Left renal pelvis (tissue), 4 donors: ENCODE data around the gene RBM38. TPM values are rescaled to one million over a fixed set of nuclear protein-coding genes. Genes with fewer than 3 reads are reported as not detected.
A peak's percentile ranks its signal among the peaks of the same experiment; 100 is the strongest.

Experiments
- DNase-seq, 4 donors: peaks; one replicate each; pipeline ENCODE4 v3.0.0-alpha.2; 2013; ENCODE audit warnings: low read depth in 4 of 4, low spot score in 3 of 4
- polyA plus RNA-seq, 4 donors: library from polyadenylated mRNA; unstranded; fragments of 120-200 nt; gene quantifications; one replicate each; pipeline ENCODE4 v1.2.1, GENCODE V29; 2013; ENCODE audit not compliant: insufficient read length in 4 of 4

Gene RBM38
- polyA plus RNA-seq, 4 donors: 20.9 to 37.5 (median 27.3) TPM

GRCh38 chr20:57374343-57374930, 16.8 kb upstream of the RBM38 start:
- no peak for DNase-seq

GRCh38 chr20:57374931-57375651, 16.1 kb upstream of the RBM38 start:
- no peak for DNase-seq

GRCh38 chr20:57375652-57376230, 15.5 kb upstream of the RBM38 start:
- no peak for DNase-seq

GRCh38 chr20:57377350-57377749, 13.8 kb upstream of the RBM38 start:
- no peak for DNase-seq

DNA sequence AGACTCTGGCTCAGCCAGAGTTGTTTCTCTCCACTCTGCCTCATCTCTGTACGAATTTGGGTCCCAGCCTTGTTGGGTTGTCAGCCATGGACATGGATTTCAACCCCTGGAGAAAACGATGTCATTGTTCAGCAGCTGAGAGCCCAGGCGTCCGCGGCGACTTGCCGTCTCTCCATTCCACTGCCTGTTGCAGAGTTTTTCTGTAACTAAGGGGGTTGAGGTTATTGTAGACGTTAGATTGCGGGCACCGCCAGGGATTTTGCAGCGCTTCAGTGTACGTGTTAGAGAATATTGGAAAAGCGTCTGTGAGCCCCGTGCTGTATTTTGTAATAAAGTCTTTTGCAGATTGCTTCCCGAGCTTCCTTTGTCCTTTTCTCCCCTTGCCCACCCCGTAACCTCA, 13.1 kb upstream of the RBM38 start:
- no peak for DNase-seq

GRCh38 chr20:57378646-57379262, 12.4 kb upstream of the RBM38 start:
- no peak for DNase-seq

- DNase-seq: no peak
These were observed 11.9 kb upstream of the RBM38 start for GRCh38 chr20:57379263-57379647.

GRCh38 chr20:57380081-57380750, 11.0 kb upstream of the RBM38 start:
- no peak for DNase-seq

DNA sequence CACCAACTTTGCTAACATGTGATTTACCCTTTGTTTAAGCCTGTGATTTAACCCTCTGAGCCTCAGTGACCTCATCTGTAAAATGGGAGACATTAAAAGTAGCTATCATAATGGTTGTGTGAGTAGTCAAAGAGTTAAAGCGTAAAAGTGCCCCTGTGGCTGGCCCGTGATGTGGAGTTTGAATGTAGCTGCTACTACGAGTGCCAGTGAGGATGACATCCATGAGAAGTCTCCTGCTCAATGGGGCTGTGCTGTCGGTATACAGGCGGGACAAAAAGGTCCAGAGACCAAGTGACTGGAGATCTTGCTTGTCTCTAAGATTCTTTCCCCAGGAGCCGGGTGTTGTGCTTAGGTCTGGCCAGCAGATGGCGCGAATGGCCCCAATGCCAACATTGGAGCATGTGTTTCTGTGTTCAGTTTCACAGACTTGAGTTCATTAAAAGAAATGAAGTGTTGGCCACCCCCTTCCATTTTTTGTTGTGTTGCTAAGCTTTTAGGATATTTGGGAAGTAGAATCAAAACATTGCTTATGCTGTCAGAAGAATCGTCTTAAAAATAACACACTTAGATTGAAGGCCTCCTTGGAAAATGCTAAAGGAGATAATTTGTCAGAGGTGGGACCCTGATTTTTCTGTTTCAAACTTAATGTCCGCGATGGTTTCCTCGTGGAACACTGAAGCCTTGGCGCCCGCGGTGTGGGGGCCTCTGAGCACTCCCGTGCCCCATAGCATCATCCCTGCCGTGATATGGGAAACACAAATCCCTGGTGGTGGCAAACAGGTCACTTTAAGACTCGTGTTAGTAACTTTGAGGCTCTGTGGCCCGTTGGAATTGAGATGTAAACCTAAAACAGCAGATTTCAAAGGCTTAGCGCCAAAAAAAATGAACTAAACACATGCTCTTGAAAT, 9.3 kb upstream of the RBM38 start:
- peak in 1 of 4 donors; percentile 66 for DNase-seq

DNA sequence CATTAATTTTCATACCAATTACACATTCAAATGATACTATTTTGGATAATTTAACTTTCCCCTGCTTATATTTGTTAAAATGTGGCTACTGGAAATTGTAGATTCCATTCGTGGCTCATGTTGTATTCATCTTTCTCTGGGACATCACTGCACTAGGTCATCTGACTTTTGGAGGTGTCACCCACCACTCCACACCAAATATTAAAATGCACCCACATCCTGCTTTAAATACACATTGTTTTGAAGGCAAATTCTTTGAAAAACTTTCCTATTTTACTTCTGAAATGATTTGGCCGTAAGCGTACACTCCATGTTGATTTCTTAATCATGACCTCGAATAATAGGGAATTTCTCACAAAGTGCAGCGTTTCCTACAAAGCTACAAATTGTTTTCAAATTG, 8.7 kb upstream of the RBM38 start:
- DNase-seq: no peak

DNA sequence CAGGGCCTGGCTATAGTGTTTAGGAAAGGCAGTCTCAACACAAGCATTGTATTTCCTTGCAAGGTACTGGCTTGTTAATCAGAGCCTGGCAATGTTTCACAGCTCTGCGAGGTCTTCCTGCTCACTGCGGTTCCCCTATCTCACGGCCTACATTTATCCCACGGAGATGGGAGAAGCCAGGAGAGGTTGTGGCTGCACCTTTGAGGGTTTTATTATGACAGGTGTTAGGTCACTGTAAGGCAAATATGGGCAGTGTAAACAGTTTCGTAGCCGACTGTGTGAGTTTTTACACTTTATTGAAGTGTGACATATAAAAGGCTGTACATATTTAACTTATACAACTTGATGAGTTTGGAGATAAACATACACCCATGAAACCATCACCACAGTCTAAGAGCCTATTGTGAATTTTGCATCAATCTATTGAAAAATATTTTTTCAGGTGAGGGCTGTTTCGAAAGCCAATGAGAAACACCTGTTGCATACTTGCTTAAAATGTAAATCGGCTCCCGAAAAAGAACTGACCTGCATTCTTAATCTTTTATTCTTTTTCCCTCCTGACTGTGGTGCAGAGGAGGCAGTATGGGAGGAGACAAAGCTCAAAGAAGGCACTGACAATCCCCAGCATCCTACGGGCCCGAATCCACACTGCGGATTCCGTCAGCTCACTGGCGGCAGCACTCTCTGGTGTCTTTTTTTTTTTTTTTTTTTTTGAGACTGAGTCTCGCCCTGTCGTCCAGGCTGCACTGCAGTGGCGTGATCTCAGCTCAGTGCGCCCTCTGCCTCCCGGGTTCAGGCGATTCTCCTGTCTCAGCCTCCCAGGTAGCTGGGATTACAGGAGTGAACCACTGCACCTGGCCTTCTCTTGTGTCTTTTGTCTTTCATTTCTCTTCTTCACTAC, 7.5 kb upstream of the RBM38 start:
- DNase-seq: no peak

GRCh38 chr20:57384486-57384885, 6.7 kb upstream of the RBM38 start:
- no peak for DNase-seq

- no peak for DNase-seq
These were observed 6.0 kb upstream of the RBM38 start for GRCh38 chr20:57384953-57385761.

DNA sequence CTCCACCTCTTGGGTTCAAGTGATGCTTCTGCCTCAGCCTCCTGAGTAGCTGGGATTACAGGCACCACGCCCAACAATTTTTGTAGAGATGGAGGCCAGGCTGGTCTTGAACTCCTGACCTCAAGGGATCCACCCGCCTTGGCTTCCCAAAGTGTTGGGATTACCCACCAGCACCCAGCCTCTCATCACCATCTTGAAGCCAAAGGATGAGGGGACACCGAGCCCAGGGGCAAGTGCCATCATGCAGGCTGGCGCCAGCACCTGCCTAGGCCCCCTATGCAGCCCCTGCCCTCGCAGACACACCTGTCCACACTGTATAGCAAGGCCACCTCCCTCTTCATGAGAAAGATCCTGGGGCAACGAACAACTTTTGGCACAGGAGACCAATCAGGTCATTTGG, 5.3 kb upstream of the RBM38 start:
- DNase-seq: no peak

GRCh38 chr20:57386762-57387161, 4.4 kb upstream of the RBM38 start:
- no peak for DNase-seq

GRCh38 chr20:57387463-57387862, 3.7 kb upstream of the RBM38 start:
- no peak for DNase-seq

DNA sequence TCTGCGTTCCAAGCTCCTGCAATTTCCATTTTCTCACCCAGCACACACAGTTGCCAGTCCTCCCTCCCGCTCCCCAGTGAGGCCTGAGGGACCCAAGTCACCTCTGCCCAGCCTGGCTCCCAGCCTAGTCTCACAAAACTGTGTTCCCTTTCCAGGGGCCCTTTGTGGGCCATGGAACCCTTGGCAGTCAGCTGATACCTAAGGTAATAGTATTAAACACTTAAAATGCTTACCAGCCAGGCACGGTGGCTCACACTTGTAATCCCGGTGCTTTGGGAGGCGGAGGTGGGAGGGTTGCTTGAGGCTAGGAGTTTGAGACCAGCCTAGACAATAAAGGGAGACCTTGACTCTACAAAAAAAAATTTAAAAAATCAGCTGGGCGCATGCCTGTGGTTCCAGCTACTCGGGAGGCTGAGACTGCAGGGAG, 3.2 kb upstream of the RBM38 start:
- no peak for DNase-seq

DNA sequence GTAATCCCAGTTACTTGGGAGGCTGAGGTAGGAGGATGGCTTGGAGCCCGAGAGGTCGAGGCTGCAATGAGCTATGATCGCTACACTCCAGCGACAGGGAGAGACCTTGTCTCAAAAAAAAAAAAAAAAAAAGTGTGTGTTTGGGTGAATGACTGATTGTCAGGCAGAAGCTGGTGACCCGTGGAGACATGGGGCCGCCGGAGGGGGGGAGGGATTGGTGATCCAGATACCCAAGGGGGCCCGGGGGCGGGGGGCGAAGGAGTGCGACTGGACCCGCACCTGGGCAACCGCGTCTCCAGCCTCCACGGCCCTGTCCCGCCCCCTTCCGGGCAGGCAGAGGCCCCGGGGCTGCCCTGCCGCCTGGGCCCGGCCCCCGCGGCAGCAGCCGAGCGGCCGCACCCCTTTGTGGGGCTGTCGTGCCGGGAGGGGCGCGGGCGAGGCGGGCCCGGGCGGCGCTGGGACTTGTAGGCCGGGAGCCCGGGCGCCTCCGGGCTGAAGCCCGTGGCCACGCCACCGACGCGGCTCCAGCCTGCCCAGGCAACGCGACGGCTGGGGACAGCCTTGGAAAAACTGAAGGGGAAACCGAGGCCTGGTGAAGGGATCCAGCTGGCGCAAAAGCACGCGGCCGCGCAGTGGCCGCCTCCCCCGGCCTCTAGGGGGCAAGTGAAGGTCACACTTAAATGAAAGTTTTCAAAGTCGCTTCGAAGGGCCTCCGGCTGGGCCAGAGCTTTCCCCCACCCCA, 2.1 kb upstream of the RBM38 start:
- DNase-seq: peak in 2 of 4 donors; percentile 60 to 62
